Cardiac muscle cell (in vitro differentiated cells and primary cell): ENCODE data around the gene PRR3. TPM values are rescaled to one million over a fixed set of nuclear protein-coding genes. Genes with fewer than 3 reads are reported as not detected.
"Not testable (repeated sequence)": the region's sequence is repeated elsewhere in the genome, so short reads cannot be mapped to it uniquely, and the experiment has no call there.

ENCODE experiments used
- DNase-seq, 2 donors: peaks; one replicate each; pipeline versions ENCODE4 v3.0.0 to v3.0.0-alpha.2; 2010 to 2017; ENCODE audit warnings: low read depth in 1 of 2, low spot score in 1 of 2
- H3K27ac ChIP-seq: fragments of 200-600 bp; sonication (generic); 2 replicates; pipeline ENCODE4 v1.5.1; 2016
- H3K27me3 ChIP-seq: fragments of 200-600 bp; sonication (generic); 2 replicates; pipeline ENCODE4 v1.6.0; 2016; ENCODE audit warnings: control low read depth
- H3K36me3 ChIP-seq: fragments of 200-600 bp; sonication (generic); 2 replicates; pipeline ENCODE4 v1.5.1; 2016; ENCODE audit warnings: control low read depth
- H3K4me1 ChIP-seq: fragments of 200-600 bp; sonication (generic); 2 replicates; pipeline ENCODE4 v1.8.1; 2017; ENCODE audit warnings: low read depth, mild to moderate bottlenecking, mixed run types
- H3K4me3 ChIP-seq: fragments of 200-600 bp; sonication (generic); 2 replicates; pipeline ENCODE4 v1.5.1; 2016; ENCODE audit warnings: mild to moderate bottlenecking
- H3K9me3 ChIP-seq: fragments of 200-600 bp; sonication (generic); 2 replicates; pipeline ENCODE4 v1.5.1; 2017; ENCODE audit warnings: low read depth, mild to moderate bottlenecking, control low read depth
- CTCF ChIP-seq: IDR thresholded peaks from 2 replicates; pipeline ENCODE4 v1.5.1; 2012; ENCODE audit warnings: low read depth, mild to moderate bottlenecking, low read length
- polyA plus RNA-seq: library from polyadenylated mRNA; unstranded; fragments of >200 nt; fragmentation: Nextera tagmentation; extraction: Ambion mirVana; gene quantifications from 2 replicates; pipeline ENCODE4 v1.2.1, GENCODE V29; 2016
- total RNA-seq: library from RNA; depleted of rRNA; stranded (reverse); fragments of >200 nt; gene quantifications from 2 replicates; pipeline ENCODE4 v1.2.3, GENCODE V29; 2016

The PRR3 gene
- total and polyA plus RNA-seq, 2 experiments from 2014 or later, result 11.8 to 14.7 TPM

- H3K4me3 ChIP-seq, H3K27me3 ChIP-seq, H3K4me1 ChIP-seq, H3K9me3 ChIP-seq: not testable (repeated sequence)
- peak; percentile 80 to 86 for DNase-seq
- Histone ChIP-seq H3K27ac (peak overlapping the region; percentile 12), H3K36me3 (peaks cover 19% of the 10 kb centered on the region)
- peak; percentile 78 for TF ChIP-seq CTCF
Observed at GRCh38 chr6:30597315-30598144, 40.4 kb downstream of the PRR3 start.

DNA sequence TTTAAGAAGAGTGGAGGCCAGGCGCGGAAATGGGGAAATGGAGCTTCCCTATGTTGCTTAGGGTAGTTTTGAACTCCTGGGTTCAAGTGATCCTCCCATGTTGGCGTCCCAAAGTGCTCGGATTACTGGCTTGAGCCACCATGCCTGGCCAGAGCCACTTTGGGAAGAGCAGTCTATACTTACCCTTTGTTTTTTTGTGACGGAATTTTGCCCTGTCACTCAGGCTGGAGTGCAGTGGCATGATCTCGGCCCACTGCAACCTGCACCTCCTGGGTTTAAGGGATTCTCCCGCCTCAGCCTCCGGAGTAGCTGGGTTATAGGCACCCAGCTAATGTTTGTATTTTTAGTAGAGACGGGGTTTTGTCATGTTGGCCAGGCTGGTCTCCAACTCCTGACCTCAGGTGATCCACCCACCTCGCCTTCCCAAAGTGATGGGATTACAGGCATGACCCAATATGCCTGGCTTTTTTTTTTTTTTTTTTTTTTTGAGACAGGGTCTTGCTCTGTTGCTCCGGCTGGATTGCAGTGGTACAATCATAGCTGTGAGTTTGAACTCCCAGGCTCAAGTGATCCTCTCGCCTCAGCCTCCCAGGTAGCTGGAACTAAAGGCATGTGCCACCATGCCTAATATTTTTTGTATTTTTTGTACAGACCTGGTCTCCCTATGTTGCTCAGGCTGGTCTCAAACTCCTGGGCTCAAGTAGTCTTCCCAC lies 42.0 kb downstream of the PRR3 start:
- Histone ChIP-seq H3K36me3 (peaks cover 34% of the 10 kb centered on the region), H3K27ac (peak overlapping the region; percentile 62), H3K4me1 (no peaks in the 10 kb centered on the region), H3K27me3 (no peaks in the 10 kb centered on the region), H3K4me3 (no peak overlapping the region), H3K9me3 (no peaks in the 10 kb centered on the region)
- DNase-seq, result no peak
- no peak for TF ChIP-seq CTCF

- no peak for DNase-seq
- TF ChIP-seq CTCF, result no peak
- H3K27me3 ChIP-seq, result no peaks in the 10 kb centered on the region
- peak overlapping the region; percentile 59 for H3K27ac ChIP-seq
- peaks cover 38% of the 10 kb centered on the region for H3K36me3 ChIP-seq
- no peaks in the 10 kb centered on the region for H3K9me3 ChIP-seq
- no peak overlapping the region for H3K4me3 ChIP-seq
- no peaks in the 10 kb centered on the region for H3K4me1 ChIP-seq
Observed at GRCh38 chr6:30599625-30600324, 42.7 kb downstream of the PRR3 start.

DNA sequence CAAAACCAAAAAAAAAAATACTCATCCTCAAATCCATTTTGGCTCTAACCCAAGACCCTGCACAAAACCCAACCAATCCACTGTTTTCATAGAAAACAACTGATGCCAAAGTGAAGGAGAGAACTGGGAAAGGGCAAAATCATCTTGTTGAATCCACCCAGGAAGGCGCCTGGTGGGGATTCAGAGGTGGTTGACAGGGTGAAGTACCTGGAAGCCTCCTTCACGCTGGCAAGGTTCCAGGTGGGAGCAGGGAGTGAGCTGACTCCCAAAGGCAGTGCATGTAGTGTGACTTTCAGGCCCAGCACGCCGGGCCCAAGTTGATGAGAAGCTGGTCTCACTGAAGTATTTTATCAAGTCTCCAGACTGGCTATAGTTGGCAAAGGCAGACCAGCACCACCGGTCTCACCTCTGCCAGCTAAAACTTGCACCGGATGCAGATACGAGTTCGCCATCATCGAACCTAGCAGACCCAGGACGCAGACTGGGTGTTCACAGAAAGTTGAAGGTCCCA lies 43.4 kb downstream of the PRR3 start:
- peak overlapping the region; percentile 59 for H3K27ac ChIP-seq
- no peaks in the 10 kb centered on the region for H3K9me3 ChIP-seq
- no peaks in the 10 kb centered on the region for H3K27me3 ChIP-seq
- no peak for TF ChIP-seq CTCF
- DNase-seq, result peak in 1 of 2 donors; percentile 68
- H3K36me3 ChIP-seq, result peaks cover 45% of the 10 kb centered on the region
- no peak overlapping the region for H3K4me3 ChIP-seq
- H3K4me1 ChIP-seq, result no peaks in the 10 kb centered on the region

GRCh38 chr6:30601436-30601814 lies 44.3 kb downstream of the PRR3 start:
- Histone ChIP-seq H3K4me3 (no peak overlapping the region), H3K27me3 (no peaks in the 10 kb centered on the region), H3K9me3 (no peaks in the 10 kb centered on the region), H3K27ac (peak overlapping the region; percentile 59), H3K36me3 (peaks cover 53% of the 10 kb centered on the region), H3K4me1 (no peaks in the 10 kb centered on the region)
- DNase-seq, result no peak
- TF ChIP-seq CTCF, result no peak
